HG02852 (cell line): ENCODE data around the gene CNOT6.
A peak's percentile ranks its signal among the peaks of the same experiment; 100 is the strongest.
"Not testable (repeated sequence)": the region's sequence is repeated elsewhere in the genome, so short reads cannot be mapped to it uniquely, and the experiment has no call there.

Source experiments
- ATAC-seq: cut with Tn5 transposase; IDR thresholded peaks from one replicate; pipeline ENCODE4 v1.9.1; 2021; ENCODE audit warnings: mild to moderate bottlenecking, moderate library complexity; ENCODE audit not compliant: unreplicated experiment

CNOT6 gene

DNA sequence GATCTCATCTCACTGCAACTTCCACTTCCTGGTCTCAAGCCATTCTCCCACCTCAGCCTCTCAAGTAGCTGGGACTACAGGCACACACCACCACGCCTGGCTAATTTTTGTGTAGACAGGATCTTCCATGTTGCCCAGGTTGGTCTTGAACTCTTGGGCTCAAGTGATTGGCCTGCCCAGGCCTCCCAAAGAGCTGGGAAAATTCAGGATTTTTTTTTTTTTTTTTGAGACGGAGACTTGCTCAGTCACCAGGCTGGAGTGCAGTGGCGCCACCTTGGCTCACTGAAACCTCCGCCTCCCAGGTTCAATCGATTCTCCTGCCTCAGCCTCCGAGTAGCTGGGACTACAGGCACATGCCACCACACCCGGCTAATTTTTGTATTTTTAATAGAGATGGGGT lies 21.8 kb downstream of the CNOT6 start:
- ATAC-seq = not testable (repeated sequence)

DNA sequence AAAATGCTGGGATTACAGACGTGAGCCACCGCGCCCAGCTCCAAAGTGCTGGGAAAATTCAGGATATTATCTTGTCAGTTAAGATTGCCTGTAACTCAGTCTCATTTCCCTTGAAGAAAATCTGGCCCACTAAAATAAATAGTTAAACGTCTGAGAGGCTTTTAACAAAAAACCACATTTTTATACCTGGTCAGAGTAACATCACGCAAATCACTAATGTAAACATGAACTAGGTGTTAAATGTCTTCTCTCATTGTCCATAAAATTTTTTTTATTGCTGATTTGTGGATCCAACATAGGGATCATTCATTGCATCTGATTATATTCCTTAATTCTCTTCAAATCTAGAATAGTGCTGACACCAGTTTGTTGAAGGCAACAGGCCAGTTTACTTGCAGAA lies 22.3 kb downstream of the CNOT6 start:
- no peak for ATAC-seq

DNA sequence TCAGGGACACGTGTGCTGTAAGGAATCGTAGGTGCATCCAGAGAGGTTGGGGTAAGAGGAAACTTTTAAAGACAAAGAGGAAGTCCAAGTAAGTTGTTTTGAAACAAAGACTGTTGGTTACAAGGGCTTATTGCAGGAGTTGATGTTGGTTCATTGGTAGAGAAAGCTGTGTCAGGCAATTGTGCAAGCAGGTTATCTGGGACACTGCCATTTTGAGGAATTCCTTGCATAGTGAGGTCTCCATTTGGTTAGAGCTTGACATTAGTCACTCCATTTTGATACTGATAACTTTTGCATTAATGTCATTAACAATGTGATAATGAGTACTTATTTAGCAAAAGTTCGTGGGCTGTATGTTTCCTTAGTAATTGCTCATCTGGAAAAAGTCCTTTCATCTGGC lies 24.9 kb downstream of the CNOT6 start:
- ATAC-seq = no peak

GRCh38 chr5:180521101-180521500 lies 26.9 kb downstream of the CNOT6 start:
- no peak for ATAC-seq

- ATAC-seq = no peak
Measured at GRCh38 chr5:180521591-180521990, 27.4 kb downstream of the CNOT6 start.

GRCh38 chr5:180522330-180522729 lies 28.2 kb downstream of the CNOT6 start:
- no peak for ATAC-seq

GRCh38 chr5:180523629-180524466 lies 29.7 kb downstream of the CNOT6 start:
- ATAC-seq = no peak

- ATAC-seq = no peak
Measured at GRCh38 chr5:180525399-180525798, 31.2 kb downstream of the CNOT6 start.

GRCh38 chr5:180526269-180526668 lies 32.1 kb downstream of the CNOT6 start:
- no peak for ATAC-seq

DNA sequence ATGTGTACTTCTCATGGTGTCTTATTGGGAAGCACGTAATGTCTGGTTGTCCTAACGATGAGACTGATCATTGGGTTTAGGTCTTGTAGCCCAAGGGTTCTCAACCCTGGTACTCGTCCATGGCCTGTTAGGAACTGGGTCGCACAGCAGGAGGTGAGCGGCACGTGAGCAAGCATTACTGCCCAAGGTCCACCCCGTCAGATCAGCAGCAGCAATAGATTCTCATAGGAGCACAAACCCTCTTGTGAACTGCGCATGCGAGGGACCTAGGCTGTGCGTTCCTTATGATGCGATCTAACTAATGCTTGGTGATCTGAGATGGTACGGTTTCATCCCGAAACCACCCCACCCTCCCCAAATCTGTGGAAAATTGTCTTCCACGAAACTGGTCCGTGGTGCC lies 33.5 kb downstream of the CNOT6 start:
- no peak for ATAC-seq

DNA sequence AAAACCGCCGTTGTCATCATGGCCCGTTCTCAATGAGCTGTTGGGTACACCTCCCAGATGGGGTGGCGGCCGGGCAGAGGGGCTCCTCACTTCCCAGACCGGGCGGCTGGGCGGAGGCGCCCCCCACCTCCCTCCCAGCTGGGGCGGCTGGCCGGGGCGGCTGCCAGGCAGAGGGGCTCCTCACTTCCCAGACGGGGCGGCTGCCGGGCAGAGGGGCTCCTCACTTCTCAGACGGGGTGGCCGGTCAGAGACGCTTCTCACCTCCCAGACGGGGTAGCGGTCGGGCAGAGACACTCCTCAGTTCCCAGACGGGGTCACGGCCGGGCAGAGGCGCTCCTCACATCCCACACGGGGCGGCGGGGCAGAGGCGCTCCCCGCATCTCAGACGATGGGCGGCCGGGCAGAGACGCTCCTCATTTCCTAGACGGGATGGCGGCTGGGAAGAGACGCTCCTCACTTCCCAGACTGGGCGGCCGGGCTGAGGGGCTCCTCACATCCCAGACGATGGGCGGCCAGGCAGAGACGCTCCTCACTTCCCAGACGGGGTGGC lies 36.9 kb downstream of the CNOT6 start:
- not testable (repeated sequence) for ATAC-seq

GRCh38 chr5:180532268-180532667 lies 38.1 kb downstream of the CNOT6 start:
- ATAC-seq = no peak

DNA sequence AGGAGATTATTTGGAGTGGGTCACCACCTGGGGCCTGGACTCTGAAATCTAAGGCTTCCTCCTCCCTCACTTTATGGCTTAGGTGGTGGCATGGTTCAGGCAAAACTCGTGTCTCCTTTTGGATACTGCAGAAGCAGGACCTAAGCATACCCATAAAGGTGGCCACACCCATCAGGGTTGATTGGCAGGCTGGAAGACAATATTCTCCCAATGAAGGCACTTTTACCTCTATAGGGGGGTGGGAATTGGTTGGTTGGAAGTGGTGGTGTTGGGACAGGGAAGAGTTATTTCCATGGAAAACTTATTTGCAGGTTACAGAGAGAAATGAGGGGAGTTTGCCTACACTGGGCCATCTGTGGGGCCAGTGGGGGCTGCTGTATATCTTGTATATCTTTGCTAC lies 39.7 kb downstream of the CNOT6 start:
- no peak for ATAC-seq

DNA sequence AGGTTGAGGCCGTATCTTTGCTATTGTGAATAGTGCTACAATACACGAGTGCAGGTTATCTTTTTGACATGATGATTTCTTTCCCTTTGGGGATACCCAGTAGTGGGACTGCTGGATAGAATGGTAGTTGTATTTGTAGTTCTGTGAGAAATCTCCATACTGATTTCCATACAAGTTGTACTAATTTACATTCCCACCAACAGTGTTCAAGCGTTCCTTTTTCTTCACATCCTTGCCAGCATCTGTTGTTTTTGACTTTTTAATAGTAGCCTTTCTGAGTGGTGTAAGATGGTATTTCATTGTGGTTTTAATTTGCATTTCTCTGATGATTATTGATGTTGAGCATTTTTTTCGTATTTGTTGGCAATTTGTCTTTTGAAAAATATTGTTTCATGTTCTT lies 41.4 kb downstream of the CNOT6 start:
- no peak for ATAC-seq

DNA sequence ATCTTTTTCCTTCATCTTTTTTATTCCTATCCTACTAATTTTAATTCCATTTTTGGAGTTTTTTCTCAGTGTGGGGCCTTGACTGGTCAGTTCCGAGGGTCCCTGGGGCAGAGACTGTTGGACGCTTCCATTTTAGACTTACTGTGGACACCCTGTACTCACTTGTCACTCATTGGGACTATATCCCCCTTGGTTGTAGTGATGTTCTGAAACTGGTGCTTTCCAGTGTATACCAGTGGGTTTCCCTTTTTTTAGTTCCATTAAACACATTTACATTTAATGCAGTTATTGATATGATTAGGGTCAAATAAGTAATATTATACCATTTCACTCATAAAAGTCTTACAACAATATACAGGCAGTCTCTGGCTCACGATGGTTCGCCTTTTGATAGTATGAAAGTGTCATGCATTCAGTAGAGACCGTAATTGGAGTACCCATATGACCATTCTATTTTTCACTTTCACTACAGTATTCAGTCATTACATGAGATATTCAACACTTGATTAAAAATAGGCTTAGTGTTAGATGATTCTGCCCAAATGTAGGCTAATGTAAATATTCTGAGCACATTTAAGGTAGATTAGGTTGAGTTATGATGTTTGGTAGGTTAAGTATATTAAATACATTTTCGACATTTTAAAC lies 46.0 kb downstream of the CNOT6 start:
- peak; percentile 85 for ATAC-seq

DNA sequence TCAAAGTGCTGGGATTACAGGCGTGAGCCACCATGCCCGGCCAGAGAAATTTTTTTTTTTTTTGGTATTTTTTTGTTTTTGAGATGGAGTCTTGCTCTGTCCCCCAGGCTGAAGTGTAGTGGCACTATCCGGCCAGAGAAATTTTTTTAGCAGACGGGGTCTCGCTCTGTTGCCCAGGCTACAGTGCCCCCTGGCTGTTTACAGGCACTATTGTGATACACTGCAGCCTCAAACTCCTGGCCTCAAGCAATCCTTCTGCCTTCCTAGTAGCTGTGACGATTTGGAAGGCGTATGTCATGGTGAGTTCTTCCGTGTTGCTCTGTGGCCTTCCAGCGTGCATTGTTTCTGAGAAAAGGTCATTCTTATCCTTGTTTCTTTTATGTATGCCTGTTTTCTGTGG lies 47.5 kb downstream of the CNOT6 start:
- no peak for ATAC-seq

DNA sequence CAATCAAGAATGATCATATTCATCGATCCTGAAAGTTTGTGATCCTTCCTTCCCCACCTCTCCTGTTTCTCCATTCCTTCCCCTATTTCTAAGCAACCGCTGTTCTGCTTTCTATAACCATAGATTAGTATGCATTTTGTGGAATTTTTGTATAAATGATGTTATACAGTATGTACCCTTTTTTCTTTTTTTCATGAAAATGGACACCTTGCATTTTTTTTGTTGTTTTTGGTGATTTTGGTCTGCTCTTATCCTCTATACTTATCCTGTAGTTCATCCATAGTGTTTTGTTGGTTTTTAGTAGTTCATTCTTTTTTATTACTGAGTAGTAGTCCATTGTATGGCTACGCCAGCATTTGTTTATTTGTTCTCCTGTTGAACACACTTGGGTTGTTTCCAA lies 51.1 kb downstream of the CNOT6 start:
- no peak for ATAC-seq

- ATAC-seq = no peak
Measured at GRCh38 chr5:180548563-180548962, 54.4 kb downstream of the CNOT6 start.

DNA sequence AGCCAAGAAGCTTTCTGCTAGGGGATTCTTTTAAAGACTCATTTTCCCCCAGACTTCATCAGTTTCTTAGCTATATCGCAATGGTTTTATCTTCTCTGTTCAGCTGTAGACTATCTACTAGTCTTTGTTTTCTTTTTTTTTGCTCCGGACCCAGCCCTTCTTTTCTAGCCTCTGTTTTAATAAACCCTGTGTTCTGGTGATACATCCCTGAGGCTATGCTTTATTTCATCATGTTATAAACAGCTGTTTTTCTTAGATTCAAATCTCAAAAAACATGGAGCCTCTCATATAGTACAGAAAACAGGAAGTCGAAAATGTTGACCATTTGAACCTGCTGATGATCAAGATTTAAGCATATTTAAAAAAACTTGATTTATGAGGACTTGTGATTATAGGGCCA lies 59.4 kb downstream of the CNOT6 start:
- ATAC-seq = no peak

DNA sequence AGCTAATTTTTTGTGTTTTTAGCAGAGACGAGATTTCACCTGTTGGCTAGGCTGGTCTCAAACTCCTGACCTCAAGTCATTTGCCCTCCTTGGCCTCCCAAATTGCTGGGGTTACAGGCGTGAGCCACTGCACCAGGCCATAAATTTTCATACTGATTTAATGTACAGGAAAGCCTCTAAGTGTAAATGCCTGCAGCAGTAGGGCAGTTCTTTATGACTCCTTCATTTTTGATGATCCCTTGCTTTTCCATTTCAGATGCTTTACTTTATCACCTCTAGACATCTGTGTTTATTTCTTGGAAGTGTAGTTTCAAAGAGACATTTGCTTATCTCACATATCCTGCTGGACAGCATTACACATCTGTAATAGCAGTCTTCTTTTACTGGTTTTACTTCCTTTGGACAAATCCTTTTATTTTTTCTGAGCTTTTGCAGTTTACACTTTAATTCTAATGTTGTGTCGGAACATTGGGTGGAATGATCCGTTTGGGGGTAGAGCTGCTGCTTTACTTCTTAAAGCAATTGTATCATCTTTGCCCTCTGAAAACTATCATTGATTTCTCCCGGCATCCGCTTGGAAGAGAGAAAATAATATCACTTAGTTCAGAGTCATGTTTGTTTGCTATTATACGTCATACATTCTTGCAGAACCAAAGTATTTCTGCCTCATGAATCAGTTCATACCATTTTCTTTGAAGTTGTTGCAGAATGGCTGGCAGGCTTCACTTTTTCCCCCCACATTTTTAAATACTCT lies 61.2 kb downstream of the CNOT6 start:
- no peak for ATAC-seq

- ATAC-seq = no peak
Measured at GRCh38 chr5:180557217-180557809, 63.1 kb downstream of the CNOT6 start.
